ENCODE results near the gene CORO2B.

DNA sequence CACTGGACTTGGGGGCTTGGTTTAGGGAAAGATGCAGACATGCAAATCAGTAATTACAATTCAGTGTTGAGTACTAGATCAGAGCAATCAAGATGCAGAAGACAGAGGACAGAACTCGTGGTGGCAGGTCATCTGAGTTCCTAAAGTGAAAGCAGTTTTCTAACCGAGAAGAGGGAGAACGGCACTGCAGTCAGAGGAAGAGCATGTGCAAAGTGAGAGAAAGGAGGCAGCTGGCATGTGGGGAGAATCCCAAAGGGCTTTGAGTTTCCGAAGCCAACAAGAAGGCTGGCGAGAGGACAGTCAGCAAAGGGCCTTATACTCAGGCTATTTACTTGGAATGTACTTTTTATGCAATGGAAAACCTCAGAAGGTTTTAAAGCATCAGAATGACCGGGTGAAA lies 154.9 kb downstream of the CORO2B start:
- TF ChIP-seq POLR2AphosphoS5 (IDR thresholded peaks at IDR 0.05; ENCODE audit: low read depth) (no peak), CTCF (IDR thresholded peaks at IDR 0.05; ENCODE audit: insufficient read depth, low read length) (no peak), SPI1 (IDR thresholded peaks at IDR 0.05; ENCODE audit: borderline replicate concordance, low read depth) (no peak)
- TF ChIP-seq, protein P1, sequence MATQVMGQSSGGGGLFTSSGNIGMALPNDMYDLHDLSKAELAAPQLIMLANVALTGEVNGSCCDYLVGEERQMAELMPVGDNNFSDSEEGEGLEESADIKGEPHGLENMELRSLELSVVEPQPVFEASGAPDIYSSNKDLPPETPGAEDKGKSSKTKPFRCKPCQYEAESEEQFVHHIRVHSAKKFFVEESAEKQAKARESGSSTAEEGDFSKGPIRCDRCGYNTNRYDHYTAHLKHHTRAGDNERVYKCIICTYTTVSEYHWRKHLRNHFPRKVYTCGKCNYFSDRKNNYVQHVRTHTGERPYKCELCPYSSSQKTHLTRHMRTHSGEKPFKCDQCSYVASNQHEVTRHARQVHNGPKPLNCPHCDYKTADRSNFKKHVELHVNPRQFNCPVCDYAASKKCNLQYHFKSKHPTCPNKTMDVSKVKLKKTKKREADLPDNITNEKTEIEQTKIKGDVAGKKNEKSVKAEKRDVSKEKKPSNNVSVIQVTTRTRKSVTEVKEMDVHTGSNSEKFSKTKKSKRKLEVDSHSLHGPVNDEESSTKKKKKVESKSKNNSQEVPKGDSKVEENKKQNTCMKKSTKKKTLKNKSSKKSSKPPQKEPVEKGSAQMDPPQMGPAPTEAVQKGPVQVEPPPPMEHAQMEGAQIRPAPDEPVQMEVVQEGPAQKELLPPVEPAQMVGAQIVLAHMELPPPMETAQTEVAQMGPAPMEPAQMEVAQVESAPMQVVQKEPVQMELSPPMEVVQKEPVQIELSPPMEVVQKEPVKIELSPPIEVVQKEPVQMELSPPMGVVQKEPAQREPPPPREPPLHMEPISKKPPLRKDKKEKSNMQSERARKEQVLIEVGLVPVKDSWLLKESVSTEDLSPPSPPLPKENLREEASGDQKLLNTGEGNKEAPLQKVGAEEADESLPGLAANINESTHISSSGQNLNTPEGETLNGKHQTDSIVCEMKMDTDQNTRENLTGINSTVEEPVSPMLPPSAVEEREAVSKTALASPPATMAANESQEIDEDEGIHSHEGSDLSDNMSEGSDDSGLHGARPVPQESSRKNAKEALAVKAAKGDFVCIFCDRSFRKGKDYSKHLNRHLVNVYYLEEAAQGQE (IDR thresholded peaks at IDR 0.05; ENCODE audit: insufficient replicate concordance, low read depth), result no peak
